HTERT RPE-1 (cell line): ENCODE data around the gene VSIG8.

Experiments used
- in situ Hi-C: fragments of 300-500 bp; cut with MboI; formaldehyde crosslinking; loops from 4 replicates; pipeline ENCODE4 v1.14.3; 2020; ENCODE audit warnings: low sequenced_read_pairs

Gene VSIG8

DNA sequence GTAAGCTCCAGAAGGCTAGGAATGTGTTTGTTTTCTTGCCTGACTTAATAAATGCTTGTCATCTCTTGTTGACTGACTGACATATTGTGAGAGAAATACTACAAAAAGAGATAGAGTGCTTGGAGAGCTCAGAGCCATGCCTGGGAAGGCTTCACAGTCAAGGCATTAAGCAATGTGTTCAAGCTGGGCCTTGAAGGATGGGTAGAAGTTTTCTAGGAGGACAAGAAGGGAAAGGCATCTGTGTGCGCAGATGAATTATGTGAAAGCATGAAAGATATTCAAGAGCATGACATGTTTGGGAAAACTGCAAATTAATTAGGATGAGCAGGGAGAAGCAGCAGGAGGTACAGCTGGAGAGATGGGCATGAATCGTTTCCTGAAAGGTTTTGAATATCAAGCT, 30.1 kb downstream of the VSIG8 start:
- in situ Hi-C loops, result no loop called here

GRCh38 chr1:159831412-159832141, 30.9 kb downstream of the VSIG8 start:
- in situ Hi-C loops, result no loop called here

DNA sequence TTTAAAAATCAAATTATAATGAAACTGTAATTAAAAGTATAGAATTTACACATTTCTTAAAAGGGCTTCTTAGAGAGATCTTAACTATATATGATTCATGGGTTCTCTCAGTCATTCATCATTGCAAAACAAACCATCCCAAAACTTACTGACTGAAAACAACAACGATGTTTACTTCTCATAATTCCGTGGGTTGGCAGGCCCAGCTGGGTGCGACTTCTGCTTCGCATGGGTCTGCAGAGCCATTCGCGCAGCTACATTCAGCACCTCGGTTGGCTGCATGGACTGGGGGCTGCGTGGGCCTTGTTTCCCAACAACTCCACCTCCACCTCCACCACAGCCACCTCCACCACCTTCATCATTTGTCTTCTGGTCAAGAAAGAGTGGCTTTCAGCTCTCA, 31.7 kb downstream of the VSIG8 start:
- in situ Hi-C loops, result no loop called here

DNA sequence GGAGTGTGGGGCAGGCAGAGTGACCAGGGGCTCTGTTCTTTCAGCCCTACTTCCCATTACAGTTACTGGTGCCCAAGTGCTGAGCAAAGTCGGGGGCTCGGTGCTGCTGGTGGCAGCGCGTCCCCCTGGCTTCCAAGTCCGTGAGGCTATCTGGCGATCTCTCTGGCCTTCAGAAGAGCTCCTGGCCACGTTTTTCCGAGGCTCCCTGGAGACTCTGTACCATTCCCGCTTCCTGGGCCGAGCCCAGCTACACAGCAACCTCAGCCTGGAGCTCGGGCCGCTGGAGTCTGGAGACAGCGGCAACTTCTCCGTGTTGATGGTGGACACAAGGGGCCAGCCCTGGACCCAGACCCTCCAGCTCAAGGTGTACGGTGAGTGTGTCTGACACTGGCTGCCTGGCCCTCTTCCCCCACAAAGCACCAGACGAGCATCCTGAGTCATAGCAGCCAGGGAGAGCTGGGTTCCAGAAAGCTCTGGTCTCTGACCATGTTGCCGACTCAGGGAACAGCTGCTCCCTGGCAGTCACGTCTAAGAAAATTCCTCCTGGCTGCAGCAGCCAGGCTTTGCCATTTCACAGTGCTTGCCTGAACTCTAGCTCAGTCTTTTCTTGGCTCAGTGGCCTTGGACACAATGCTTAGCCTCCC, 32.5 kb downstream of the VSIG8 start:
- in situ Hi-C loops, result no loop called here

- in situ Hi-C loops, result no loop called here
These were observed 33.2 kb downstream of the VSIG8 start for GRCh38 chr1:159829273-159829634.

GRCh38 chr1:159828581-159829272, 33.7 kb downstream of the VSIG8 start:
- in situ Hi-C loops, result no loop called here

GRCh38 chr1:159828176-159828575, 34.3 kb downstream of the VSIG8 start:
- in situ Hi-C loops, result no loop called here

- in situ Hi-C loops, result no loop called here
These were observed 34.9 kb downstream of the VSIG8 start for GRCh38 chr1:159827549-159827948.

DNA sequence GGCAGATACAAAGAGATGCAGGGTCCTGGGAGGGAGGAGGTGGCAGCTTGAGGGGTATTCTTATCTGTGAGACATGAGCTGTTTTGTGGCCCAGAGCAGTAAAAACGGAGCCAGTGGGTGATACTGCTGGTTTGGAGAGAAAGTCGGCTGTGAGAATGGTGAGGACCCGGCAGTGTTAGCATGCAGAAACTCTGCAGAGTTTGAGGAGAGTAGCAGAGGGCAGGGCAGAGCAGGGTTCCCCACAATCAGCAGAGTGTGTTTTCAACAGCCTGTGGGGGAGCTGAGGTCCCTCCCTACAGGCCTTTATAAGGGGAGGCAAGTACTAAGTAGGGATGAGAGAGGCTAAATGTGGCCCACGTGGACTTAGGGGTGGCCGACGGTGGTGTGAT, 35.4 kb downstream of the VSIG8 start:
- in situ Hi-C loops, result no loop called here

DNA sequence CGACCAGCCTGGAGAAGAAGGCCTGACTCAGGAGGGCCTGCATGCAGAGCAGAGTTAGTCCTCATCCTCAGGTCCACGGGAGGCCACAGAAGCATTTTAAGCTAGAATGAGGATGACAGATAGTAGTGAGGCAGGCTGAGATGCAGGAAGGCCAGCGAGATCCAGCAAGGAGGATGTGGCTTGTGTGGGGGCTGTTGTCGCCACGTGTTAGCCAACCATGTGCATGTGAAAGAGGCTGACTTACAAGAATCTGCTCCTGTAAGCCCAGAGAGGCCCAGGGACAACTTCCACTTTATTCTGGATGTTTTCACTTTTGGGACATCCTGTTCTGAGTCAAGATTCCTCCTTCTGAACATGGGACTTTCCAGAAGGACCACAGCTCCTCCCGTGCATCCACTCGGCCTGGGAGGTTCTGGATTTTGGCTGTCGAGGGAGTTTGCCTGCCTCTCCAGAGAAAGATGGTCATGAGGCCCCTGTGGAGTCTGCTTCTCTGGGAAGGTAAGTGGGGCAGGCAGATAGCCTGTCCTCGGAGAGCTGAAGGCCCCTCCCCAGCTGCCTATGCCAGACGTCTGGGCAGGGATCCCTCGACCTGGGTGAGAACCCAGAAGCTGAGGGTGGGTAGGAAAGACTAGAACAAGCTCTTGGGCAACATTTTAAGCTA, 35.9 kb downstream of the VSIG8 start, which contains the start of gene SLAMF8:
Gene SLAMF8, plus strand, starts transcription at position 433 of the 661 bp plus-strand sequence. Its CDS starts 26 bp downstream, at position 459.
- in situ Hi-C loops, result no loop called here

DNA sequence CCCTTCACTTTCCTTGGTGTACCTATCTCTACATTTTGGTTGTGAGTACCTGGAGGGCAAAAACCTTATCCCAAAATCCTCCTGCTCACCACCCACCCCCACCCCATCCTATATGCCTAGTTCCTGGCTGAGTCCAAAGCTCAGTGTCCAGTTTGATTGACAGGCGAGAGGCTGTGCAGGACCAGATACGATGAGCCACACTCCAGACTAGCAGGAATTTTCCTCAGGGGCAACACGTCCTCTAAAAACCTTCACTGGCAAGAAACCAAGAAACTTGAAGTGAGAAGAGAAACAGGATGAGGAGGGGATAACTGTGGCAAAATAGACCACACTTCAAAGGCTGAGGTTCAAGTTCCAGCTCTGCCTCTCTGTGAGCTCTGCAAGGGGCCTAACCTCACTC, 36.9 kb downstream of the VSIG8 start:
- in situ Hi-C loops, result no loop called here

- in situ Hi-C loops, result no loop called here
These were observed 39.1 kb downstream of the VSIG8 start for GRCh38 chr1:159823406-159823805.

DNA sequence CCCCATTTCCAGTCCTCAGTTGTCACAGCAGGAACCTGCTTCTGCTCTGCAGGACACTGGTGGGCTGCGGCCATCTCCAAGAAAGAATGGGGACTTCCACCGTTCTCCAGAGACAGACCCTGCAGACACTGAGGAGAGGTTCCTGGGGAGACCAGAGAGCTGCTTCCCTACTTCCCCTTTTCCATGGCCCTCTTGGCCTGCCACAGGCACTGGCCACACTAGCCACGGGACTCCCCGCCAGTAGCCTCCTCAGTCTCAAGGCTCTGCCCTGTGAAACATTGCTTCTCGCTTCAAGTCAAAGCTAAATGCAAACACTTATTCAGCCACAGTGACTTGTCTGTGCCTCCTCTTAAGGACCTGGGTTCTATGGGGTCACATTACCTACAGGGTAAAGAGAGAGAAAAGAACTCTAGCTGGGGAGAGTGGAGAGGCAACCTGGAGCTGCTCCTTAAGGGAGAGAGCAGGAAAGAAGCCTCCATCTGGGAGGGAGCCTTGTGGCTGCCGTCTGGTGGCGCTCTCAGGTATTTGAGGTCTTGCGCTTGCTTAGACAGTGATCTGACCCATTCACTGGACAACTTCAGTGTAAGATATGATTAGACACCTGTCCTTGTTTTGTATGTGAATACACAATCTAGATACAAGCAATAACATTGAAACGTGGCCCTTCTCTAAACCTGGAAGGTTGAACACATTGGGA, 41.1 kb downstream of the VSIG8 start:
- in situ Hi-C loops, result no loop called here

DNA sequence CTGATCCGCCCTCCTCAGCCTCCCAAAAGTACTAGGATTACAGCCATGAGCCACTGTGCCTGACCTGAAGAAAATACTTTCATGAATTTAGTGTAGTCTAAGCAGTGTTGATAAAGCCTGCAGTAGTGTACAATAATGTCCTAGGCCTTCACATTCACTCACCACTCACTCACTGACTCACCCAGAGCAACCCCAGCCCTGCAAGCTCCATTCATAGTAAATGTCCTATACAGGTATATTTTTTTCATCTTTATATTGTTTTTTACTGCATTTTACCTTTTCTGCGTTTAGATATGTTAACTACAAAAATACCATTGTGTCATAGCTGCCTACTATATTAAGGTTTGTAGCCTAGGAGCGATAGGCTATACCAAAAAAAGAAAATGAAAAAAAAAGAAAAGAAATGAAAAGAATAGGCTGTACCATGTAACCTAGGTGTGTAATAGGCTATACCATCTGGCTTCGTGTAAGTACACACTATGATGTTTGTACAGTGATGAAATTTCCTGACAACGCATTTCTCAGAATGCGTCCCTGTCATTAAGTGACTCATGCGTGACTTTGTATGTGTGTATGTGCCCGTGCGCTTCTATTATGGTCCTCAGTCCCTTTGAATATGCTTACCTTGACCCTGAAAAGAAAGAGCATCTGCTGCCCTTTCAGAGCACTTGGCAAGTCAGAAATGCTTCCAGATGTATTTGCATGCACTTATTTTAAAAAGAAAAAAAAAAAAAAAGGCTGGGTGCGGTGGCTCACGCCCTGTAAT, 45.0 kb downstream of the VSIG8 start:
- in situ Hi-C loops, result no loop called here

GRCh38 chr1:159815926-159816325, 46.5 kb downstream of the VSIG8 start:
- in situ Hi-C loops, result no loop called here

DNA sequence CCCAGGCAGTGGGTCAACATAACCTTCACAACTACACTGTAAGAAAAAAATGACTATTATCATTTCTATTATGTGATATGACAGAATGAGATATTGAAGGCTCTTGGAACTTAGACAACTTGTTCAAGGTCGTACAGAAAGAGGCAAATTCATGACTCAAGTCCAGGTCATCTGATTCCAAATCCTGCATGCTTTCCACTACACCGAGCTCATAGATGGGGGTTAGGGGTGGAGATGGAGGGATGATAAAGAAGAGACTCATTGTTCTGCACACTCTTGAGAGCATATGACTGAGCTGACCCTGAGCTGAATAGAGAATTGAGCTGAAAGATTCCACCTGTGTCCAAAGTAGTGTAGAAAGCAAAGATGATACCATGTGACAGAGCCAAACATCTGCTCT, 57.5 kb downstream of the VSIG8 start:
- in situ Hi-C loops, result no loop called here
